Dermis microvascular lymphatic vessel endothelial cell (primary cell): ENCODE data around the gene C10orf67. TPM values are rescaled to one million over a fixed set of nuclear protein-coding genes. Genes with fewer than 3 reads are reported as not detected.
"Not testable (repeated sequence)": the region's sequence is repeated elsewhere in the genome, so short reads cannot be mapped to it uniquely, and the experiment has no call there.

ENCODE experiments used
- DNase-seq, 2 donors: peaks; one replicate each; pipeline versions ENCODE4 v3.0.0 to v3.0.0-alpha.2; 2010; ENCODE audit warnings: low read depth in 2 of 2
- total RNA-seq: library from RNA; depleted of rRNA; stranded (reverse); fragments of >200 nt; gene quantifications from 2 replicates; pipeline ENCODE4 v1.2.1, GENCODE V29; 2014

The C10orf67 gene
- total RNA-seq, 1 donor from 2014 or later, result not detected

DNA sequence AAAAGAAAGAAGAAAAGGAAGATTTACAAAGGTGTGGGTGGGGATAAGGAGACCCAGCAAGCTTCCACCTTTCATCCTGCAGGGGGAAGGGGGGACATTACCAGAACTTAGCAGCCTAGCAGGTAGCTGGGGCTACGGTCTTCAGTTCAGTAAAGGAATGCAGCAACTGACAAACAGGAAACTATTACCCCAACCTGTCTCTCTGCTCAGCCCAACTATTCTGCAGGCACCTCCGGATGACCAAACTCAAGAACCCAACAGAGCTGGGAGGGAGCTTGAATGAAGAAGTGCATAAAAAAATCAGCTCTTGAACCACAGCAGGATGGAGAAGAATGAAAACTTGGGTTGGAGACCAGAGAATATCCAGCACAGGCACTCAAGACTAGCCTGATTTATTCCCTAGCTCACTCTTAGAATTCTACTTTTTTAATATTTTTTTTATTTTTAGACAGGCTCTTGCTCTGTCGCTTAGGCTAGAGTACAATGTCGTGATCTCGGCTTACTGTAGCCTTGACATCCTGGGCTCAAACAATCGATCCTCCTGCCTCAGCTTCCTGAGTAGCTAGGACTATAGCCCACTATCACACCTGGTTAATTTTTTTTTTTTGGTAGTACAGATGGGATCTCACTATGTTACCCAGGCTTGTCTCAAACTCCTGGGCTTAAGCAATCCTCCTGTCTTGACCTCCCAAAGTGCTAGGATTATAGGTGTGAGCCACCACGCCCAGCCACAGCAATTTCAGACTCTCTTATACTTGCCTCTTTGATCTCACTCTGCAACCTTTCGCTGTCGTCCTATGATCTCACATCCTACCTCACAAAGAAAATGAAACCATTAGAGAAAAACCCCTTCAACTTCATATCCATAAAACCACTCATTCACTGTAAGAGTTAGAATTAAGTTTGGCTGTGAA, 18.5 kb upstream of the C10orf67 start:
- no peak for DNase-seq

DNA sequence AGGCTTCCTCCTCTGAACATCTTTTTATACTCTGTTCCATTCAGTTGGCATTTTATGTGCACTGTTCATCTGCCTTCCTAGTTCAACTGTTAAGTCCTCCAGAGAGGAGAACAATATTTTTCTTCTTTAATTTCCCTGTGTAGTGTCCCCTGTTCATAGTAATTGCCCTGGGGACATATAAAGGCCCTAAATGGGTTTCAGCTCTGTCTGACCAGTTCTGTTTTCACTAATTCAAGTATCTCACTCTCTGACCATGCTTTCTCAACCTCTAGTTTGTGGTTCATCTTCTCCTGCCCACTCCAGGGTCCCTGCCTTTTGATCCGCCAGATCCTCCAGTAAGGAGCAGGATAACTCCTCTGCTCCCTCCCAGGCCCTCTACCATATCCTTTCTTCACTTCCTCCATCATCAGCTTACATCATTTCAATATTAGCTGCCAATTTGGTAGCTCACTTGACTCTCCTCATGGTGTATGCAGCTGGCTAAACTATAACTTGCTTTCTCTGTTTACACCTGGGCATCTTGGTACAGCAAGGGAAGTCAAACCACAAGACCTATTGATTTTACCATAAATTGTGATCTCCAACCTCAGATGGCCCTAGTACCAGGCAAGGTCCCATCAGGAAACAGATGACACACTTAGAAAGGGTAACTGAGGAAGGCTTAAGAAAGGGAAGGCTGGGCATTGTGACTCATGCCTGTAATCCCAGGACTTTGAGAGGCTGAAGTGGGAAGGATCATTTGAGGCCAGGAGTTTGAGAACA, 17.7 kb upstream of the C10orf67 start:
- no peak for DNase-seq

- no peak for DNase-seq
Observed at GRCh38 chr10:23361665-23362064, 17.1 kb upstream of the C10orf67 start.

DNA sequence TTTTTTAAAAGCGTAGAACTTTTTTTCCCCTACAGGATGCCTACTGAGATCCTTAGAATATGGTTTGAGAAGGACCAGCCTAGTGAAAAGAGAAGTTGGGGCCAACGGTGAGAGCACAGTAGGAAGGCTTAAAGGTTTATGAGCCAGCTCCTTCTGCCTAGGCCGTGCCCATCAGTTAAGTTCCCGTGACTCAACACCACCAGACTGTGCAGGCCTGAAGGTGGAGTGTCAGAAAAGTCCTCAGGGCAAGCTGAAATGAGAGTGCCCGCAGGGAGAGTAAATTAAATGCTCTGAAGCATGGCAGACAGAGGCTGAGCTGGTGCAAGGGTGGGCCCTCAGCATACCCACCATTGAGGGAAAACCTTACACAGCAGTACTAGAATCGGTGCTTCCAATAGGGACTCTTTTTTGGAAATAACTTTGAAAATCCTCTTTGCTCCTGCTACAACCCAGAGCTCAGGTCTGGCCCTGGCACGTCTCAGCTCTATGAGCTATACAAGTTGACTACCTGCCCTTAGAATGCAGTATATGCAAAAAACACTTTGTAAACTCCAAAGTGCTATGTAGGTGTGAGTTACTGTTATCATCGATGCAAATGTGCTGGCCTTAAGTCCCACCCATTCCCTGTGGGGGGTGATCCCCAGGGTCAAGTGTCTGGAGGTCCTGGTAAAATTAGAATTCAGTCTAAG, 15.2 kb upstream of the C10orf67 start:
- no peak for DNase-seq

DNA sequence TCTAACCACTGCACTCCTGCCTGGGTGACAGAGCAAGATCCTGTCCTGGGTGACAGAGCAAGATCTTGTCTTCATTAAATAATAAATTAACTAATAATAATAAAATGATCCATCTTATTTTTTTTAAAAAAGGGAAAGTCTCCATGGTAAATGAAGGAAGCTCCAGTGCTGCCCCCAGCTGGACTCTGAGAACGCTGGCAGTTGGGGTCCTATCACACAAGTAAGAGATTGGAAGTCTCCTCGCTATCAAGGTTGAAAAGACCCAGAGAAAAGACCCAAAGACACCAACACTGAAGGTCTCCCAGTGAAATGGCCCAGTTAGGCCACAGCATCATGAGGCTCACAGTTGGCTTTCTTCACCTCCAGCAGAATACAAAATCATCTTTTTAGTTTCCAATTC, 13.8 kb upstream of the C10orf67 start:
- no peak for DNase-seq

GRCh38 chr10:23354630-23355279, 10.2 kb upstream of the C10orf67 start:
- DNase-seq, result no peak

DNA sequence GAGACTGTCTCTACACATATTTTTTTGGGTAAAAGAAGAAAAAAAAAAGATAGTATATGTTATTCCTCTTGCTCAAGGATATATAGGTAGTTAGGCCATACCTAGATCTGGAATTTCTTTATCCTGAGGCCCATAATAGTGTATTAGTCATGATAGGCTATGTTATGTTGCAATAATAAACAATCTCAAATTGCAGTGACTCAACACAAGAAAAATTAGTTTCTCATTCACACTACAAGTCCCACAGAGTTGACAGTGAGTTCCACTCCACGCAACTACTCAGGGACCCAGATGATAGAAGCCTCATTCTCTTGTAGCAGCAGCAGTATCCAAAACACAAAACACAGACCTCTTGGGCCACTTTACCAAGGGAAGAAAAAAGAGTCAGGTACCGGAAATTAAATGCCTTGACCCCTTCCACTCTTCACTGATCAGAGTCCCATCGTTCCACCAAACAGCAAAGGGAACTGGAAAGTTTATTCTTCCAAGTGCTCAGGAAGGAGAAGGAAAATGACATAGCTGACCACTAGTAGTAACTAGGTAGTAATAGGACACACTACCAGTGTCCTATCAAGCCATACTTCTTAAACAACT, 7.4 kb upstream of the C10orf67 start:
- DNase-seq, result no peak

GRCh38 chr10:23350706-23351105, 6.1 kb upstream of the C10orf67 start:
- DNase-seq, result not testable (repeated sequence)

GRCh38 chr10:23345861-23346260, 1.3 kb upstream of the C10orf67 start:
- DNase-seq, result no peak

DNA sequence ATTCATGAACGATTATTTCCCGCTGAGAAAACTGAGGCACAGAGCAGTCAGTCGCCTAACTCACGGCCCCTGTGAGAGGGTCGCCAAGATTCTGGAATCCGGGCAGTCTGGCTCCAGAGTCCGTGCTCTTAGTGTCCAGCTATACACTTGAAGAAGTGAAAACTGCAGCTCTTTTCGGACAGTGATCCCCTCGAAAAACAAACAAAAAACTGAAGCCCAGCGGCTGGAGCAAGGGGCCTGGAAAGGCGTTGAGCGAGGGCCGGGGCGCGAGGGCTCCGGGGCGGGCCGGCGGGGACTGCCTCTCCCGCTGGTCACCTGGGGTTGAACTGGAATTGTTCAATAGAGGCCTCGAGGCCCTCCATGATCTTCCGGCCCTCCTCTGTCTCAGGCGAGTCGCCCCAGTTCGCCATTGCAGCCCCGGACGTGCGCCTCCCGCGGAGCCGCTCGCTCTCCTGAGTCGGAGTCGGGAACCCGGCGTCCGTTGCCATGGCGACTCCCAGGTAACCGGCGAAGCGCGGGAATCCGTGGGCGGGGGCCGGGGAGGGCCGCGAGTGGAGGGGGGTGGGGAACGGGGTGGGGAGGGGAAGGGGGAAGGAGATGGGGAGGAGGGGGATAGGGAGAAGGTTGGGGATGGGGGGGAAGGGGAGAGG, 881 bp downstream of the C10orf67 start:
- DNase-seq, result no peak

GRCh38 chr10:23342213-23342884, 2.2 kb downstream of the C10orf67 start:
- DNase-seq, result no peak

- no peak for DNase-seq
Observed at GRCh38 chr10:23341004-23341403, 3.6 kb downstream of the C10orf67 start.

DNA sequence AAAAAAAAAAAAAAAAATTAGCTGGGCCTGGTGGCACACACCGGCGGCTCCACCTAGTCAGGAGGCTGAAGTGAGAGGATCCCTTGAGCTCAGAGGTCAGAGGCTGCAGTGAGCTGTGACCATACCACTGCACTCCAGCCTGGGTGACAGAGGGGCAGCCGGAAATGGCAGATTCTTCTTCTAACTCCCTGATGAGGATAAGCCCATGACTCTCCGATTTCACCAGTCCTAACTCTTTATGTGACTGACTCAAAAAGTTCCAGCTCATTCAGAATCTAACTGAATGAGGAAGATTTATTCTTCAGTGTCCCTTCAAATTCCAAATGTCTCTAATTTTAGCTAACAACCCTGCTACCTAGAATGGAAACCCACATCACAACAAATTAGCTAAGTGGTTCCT, 4.2 kb downstream of the C10orf67 start:
- DNase-seq, result no peak

GRCh38 chr10:23338886-23339285, 5.7 kb downstream of the C10orf67 start:
- DNase-seq, result no peak

- DNase-seq, result no peak
Observed at GRCh38 chr10:23338155-23338828, 6.3 kb downstream of the C10orf67 start.

- DNase-seq, result no peak
Observed at GRCh38 chr10:23337616-23338015, 7.0 kb downstream of the C10orf67 start.

DNA sequence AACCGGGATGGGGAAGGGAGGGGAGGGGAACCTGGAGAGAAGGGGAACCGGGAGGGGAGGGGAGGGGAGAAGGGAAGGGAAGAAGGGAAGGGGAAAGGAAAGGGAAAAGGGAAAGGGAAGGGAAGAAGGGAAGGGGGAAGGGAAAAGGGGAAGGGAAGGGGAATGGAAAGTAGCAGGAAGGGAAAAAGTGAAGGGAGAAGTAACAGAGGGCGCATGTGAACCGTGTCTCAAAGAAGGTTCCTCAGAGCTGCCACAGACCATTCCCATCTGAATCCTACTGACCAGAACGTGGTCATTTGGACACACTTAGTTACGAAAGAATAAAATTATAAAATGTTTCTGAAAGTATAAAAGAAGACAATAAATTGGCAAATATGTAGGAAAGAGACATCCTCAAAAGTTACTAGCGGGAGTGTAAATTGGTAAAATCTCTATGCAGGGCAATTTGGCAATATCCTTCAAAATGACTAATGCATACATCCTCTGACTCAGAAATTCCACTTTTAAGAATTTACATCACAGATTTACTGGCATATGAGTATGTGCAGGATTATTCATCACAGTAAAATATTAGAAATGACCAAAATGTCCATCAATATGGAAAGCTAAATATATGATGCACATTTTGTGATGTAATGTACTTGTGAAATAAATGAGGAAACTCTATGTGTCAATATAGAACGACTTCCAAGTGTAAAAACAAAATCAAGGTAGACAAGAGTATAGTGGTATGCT, 12.9 kb downstream of the C10orf67 start:
- DNase-seq, result peak in 1 of 2 donors; percentile 2

DNA sequence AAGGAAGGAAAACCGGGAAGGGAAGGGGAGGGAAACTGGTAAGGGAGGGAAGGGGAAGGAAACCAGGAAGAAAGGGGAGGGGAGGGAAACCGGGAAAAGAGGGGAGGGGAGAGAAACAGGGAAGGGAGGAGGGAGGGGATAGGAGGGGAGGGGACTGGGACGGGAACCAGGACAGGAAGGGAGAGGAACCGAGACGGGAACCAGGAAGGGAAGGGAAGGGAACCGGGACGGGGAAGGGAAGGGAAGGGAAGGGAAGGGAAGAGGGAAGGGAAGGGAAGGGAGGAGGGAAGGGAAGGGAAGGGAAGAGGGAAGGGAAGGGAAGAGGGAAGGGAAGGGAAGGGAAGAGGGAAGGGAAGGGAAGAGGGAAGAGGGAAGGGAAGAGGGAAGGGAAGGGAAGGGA, 13.6 kb downstream of the C10orf67 start:
- DNase-seq, result no peak
